Measurements from ENCODE around the gene GPD1L.

DNA sequence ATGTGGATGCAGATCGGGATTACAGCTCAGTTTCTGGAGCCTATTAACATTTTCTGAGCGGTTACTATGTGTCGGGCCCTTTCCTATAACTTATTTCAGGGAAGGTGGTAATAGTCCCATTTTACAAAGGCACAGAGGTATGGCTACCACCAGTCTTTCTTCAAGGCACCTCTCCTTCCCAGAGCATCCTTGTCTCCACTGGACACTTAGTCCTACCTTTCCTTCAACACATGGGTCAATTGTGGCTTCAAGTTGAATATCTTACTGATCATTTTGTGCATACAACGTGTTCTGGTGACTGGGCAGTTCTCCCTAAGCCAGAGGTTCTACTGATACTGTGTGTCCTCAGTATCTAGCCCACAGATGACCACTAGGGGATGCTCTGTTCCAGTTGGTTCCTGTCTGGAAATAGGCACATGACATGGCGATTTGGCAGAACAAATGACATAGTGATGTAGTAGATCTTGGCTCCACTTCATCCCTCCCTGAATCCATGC lies 71.3 kb downstream of the GPD1L start:
- TF ChIP-seq, protein P1, sequence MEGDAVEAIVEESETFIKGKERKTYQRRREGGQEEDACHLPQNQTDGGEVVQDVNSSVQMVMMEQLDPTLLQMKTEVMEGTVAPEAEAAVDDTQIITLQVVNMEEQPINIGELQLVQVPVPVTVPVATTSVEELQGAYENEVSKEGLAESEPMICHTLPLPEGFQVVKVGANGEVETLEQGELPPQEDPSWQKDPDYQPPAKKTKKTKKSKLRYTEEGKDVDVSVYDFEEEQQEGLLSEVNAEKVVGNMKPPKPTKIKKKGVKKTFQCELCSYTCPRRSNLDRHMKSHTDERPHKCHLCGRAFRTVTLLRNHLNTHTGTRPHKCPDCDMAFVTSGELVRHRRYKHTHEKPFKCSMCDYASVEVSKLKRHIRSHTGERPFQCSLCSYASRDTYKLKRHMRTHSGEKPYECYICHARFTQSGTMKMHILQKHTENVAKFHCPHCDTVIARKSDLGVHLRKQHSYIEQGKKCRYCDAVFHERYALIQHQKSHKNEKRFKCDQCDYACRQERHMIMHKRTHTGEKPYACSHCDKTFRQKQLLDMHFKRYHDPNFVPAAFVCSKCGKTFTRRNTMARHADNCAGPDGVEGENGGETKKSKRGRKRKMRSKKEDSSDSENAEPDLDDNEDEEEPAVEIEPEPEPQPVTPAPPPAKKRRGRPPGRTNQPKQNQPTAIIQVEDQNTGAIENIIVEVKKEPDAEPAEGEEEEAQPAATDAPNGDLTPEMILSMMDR (IDR thresholded peaks at IDR 0.05; ENCODE audit: poor library complexity, severe bottlenecking): peak; percentile 9
- TF ChIP-seq EZH2 (IDR thresholded peaks at IDR 0.05; ENCODE audit: borderline replicate concordance, insufficient read depth, low read length, poor library complexity, severe bottlenecking) (no peak), POLR2AphosphoS5 (IDR thresholded peaks at IDR 0.05) (no peak), RAD21 (conservative IDR thresholded peaks at IDR 0.05) (no peak), TAF1 (IDR thresholded peaks at IDR 0.05; ENCODE audit: low read depth) (no peak)
